Loucy (cell line): Measurements from ENCODE around the gene WNT11.

Experiments used
- H2AFZ ChIP-seq: fragments of 200-600 bp; sonication (generic); 2 replicates; pipeline ENCODE4 v1.6.0; 2016; ENCODE audit warnings: antibody characterized with exemption, mild to moderate bottlenecking, low read length, moderate library complexity
- H3F3A ChIP-seq: fragments of 200-600 bp; 2 replicates; pipeline ENCODE4 v1.6.0; 2016; ENCODE audit warnings: antibody characterized with exemption, low read depth, mild to moderate bottlenecking
- H3K27me3 ChIP-seq: fragments of 200-600 bp; sonication (generic); 2 replicates; pipeline ENCODE4 v1.6.1; 2014; ENCODE audit warnings: low read length, mild to moderate bottlenecking; ENCODE audit not compliant: insufficient read depth, poor library complexity, severe bottlenecking
- H3K36me3 ChIP-seq: fragments of 200-600 bp; sonication (generic); 2 replicates; pipeline ENCODE4 v1.6.1; 2016; ENCODE audit warnings: low read length; ENCODE audit not compliant: insufficient read depth
- H3K4me1 ChIP-seq: fragments of 200-600 bp; sonication (generic); 2 replicates; pipeline ENCODE4 v1.5.1; 2014; ENCODE audit warnings: low read length, mild to moderate bottlenecking; ENCODE audit not compliant: insufficient read depth, poor library complexity, severe bottlenecking
- H3K4me2 ChIP-seq: fragments of 200-600 bp; sonication (generic); 2 replicates; pipeline ENCODE4 v1.6.0; 2014; ENCODE audit warnings: antibody characterized with exemption, low read length, low read depth, mild to moderate bottlenecking; ENCODE audit not compliant: poor library complexity, severe bottlenecking
- H3K4me3 ChIP-seq: fragments of 200-600 bp; sonication (generic); 2 replicates; pipeline ENCODE4 v1.5.1; 2014; ENCODE audit warnings: low read length, mild to moderate bottlenecking, mixed read lengths; ENCODE audit not compliant: poor library complexity, severe bottlenecking
- H3K79me2 ChIP-seq: fragments of 200-600 bp; sonication (generic); 2 replicates; pipeline ENCODE4 v1.6.1; 2014; ENCODE audit warnings: low read length; ENCODE audit not compliant: insufficient read depth
- H3K9ac ChIP-seq: fragments of 200-600 bp; sonication (generic); 2 replicates; pipeline ENCODE4 v1.6.0; 2014; ENCODE audit warnings: mild to moderate bottlenecking, low read depth, low read length, moderate library complexity; ENCODE audit not compliant: poor library complexity, severe bottlenecking
- H3K9me2 ChIP-seq: fragments of 200-600 bp; sonication (generic); replicated peaks from 2 replicates; pipeline ENCODE4 v1.6.1; 2016; ENCODE audit warnings: low read depth, low read length, mixed read lengths
- H3K9me3 ChIP-seq: fragments of 200-600 bp; sonication (generic); 2 replicates; pipeline ENCODE4 v1.6.1; 2014; ENCODE audit warnings: mild to moderate bottlenecking, antibody characterized with exemption, low read length, low read depth; ENCODE audit not compliant: insufficient read depth
- H4K20me1 ChIP-seq: fragments of 200-600 bp; sonication (generic); 2 replicates; pipeline ENCODE4 v1.6.0; 2014; ENCODE audit warnings: antibody characterized with exemption, low read length, mild to moderate bottlenecking; ENCODE audit not compliant: insufficient read depth, poor library complexity, severe bottlenecking
- CTCF ChIP-seq: fragments of 200-600 bp; sonication (generic); conservative IDR thresholded peaks from 2 replicates; pipeline ENCODE4 v1.5.1; 2014; ENCODE audit warnings: mild to moderate bottlenecking, antibody characterized with exemption, low read length
- EZH2phosphoT487 ChIP-seq: fragments of 200-600 bp; IDR thresholded peaks from 2 replicates; pipeline ENCODE4 v1.6.1; 2018; ENCODE audit warnings: antibody characterized with exemption, mild to moderate bottlenecking, moderate library complexity, borderline replicate concordance

Gene WNT11

DNA sequence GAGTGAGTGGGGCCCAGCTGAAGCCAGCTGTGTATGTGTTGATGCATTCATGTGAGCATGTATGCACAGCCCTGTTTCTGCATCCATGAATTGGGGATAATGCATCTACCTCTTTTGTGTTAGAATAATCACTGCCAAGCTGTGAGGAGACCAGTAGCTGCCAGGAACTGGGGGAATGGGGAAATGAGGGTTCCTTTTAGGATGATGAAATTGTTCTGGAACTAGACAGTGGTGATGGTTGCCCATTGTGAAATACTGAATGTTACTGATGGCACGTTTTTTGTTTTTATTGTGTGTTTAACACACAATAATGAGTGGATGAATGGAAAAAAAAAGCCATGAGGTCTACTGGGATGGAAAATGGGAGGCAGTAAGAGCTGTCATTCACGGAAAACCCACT is 45.3 kb upstream of the WNT11 start:
- Histone ChIP-seq H4K20me1 (no peaks in the 10 kb centered on the region), H3K9me3 (peaks cover 17% of the 10 kb centered on the region; the same call in 1 of the 2 replicates), H2AFZ (no peak overlapping the region), H3K4me3 (no peak overlapping the region), H3K4me1 (no peaks in the 10 kb centered on the region), H3K9me2 (no peaks in the 10 kb centered on the region), H3F3A (no peaks in the 10 kb centered on the region), H3K9ac (no peak overlapping the region), H3K27me3 (no peaks in the 10 kb centered on the region), H3K79me2 (no peaks in the 10 kb centered on the region), H3K4me2 (no peak overlapping the region), H3K36me3 (no peaks in the 10 kb centered on the region)
- TF ChIP-seq EZH2phosphoT487 (no peak), CTCF (no peak)

- H3K36me3 ChIP-seq: no peaks in the 10 kb centered on the region
- H2AFZ ChIP-seq: no peak overlapping the region
- H3K4me1 ChIP-seq: no peaks in the 10 kb centered on the region
- no peak for TF ChIP-seq EZH2phosphoT487
- TF ChIP-seq CTCF: no peak
- H3K27me3 ChIP-seq: no peaks in the 10 kb centered on the region
- no peak overlapping the region for H3K9ac ChIP-seq
- no peaks in the 10 kb centered on the region for H3K79me2 ChIP-seq
- H3K9me2 ChIP-seq: no peaks in the 10 kb centered on the region
- no peak overlapping the region for H3K4me2 ChIP-seq
- H3F3A ChIP-seq: no peaks in the 10 kb centered on the region
- H3K9me3 ChIP-seq: peaks cover 17% of the 10 kb centered on the region; the same call in 1 of the 2 replicates
- H3K4me3 ChIP-seq: no peak overlapping the region
- H4K20me1 ChIP-seq: no peaks in the 10 kb centered on the region
These were observed 44.9 kb upstream of the WNT11 start for GRCh38 chr11:76251226-76251575.

DNA sequence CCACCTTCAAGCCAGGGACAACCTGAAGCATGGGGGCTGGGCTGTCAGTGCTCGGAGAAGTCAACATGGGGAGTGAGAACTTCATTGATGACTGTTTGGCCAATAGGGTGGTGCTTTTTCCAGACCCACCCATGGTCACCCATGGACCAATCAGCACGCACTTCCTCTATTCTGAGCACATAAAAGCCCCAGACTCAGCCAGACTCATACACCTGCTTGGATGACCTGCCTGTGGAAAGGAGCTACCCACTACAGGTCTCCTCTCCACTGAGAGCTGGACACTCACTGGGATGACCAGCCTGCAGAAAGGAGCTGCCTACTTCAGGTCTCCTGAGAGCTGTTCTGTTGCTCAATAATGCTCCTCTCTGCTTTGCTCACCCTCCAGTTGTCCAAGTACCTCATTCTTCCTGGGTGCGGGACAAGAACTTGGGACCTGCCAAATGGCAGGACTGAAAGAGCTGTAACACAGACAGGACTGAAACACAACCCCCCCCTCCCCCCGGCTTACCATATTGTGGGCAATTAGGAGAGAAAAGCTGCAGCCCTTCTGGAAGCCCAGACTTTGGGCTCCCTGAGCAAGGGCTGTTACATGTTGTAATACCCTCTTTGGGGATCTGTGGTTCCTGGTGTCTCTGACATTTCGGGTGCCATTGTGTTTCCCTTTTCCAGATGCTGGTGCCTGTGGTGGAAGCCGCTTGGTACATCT is 44.4 kb upstream of the WNT11 start:
- no peaks in the 10 kb centered on the region for H3K36me3 ChIP-seq
- H3K9me2 ChIP-seq: no peaks in the 10 kb centered on the region
- no peak overlapping the region for H3K4me3 ChIP-seq
- H3K79me2 ChIP-seq: no peaks in the 10 kb centered on the region
- H3F3A ChIP-seq: no peaks in the 10 kb centered on the region
- TF ChIP-seq EZH2phosphoT487 (no peak), CTCF (no peak)
- no peak overlapping the region for H2AFZ ChIP-seq
- H3K9ac ChIP-seq: no peak overlapping the region
- H3K4me2 ChIP-seq: no peak overlapping the region
- H4K20me1 ChIP-seq: no peaks in the 10 kb centered on the region
- H3K27me3 ChIP-seq: no peaks in the 10 kb centered on the region
- H3K9me3 ChIP-seq: peaks cover 17% of the 10 kb centered on the region; the same call in 1 of the 2 replicates
- no peaks in the 10 kb centered on the region for H3K4me1 ChIP-seq
